ENCODE data around the gene FAM50B.

Gene FAM50B

DNA sequence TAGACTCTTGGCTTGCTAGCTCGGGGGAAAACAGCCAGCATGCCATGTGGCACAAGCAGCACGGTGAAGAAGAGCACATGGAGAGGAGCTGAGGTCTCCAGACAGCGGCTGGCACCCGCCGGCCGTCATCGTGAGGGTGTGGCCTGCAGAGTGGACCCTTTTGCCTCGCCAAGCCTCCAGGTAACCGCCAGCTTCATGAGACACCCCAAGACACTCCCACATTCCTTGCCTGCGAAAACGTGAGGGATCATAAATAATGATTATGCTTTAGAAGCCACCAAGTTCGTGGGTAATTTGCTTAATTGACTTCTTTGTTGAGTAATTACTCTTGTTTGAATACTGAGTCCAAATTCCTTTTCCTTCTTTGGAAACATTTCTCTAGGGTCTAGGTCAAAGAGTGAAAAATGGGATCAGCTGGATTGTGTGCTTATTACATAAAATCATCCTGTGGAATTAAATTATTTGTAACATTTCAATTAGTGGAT is 23.2 kb downstream of the FAM50B start:
- no peak for DNase-seq (ENCODE audit: low spot score)

GRCh38 chr6:3873051-3873450 is 23.9 kb downstream of the FAM50B start:
- DNase-seq (ENCODE audit: low spot score) = no peak

DNA sequence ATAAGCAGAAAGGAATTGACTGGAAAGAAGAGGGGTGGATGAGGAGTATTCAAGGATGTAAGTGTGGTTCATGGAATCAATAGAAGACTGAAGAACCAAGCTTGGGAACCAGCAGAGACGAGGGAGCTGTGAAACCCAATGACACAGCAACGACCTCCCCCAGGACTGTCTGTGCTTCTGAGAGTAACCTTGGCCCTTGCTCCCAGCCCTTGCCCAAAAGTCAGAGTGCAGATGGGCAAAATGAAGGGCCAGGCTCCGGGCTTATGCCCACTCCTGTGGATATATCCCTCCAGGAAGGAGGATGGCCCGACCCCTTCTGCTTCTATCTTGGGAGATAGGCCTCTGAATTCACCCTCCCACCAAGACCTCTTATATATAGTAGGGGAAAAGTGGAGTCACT is 24.9 kb downstream of the FAM50B start:
- no peak for DNase-seq (ENCODE audit: low spot score)

DNA sequence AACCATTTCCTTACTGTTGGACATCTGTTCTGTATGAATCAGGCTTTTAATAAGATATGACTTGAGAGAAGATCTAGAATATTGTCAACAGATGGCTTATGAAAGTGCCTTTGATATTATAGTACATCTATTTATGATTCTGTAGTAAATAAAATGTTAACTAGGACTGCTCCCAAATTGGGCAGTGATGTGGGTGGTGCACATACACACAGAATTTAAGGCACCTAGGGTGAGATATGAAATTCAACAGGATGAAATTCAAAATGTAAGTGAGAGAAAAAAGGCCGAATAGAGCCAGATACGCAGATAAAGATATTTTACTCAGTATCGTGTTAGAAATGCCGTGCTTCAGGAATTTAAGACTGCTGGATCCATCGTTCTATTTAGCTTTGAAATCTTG is 26.3 kb downstream of the FAM50B start:
- no peak for DNase-seq (ENCODE audit: low spot score)

GRCh38 chr6:3876101-3876500 is 26.9 kb downstream of the FAM50B start:
- DNase-seq (ENCODE audit: low spot score) = no peak

- DNase-seq (ENCODE audit: low spot score) = no peak
Observed at GRCh38 chr6:3876866-3877265, 27.7 kb downstream of the FAM50B start.

DNA sequence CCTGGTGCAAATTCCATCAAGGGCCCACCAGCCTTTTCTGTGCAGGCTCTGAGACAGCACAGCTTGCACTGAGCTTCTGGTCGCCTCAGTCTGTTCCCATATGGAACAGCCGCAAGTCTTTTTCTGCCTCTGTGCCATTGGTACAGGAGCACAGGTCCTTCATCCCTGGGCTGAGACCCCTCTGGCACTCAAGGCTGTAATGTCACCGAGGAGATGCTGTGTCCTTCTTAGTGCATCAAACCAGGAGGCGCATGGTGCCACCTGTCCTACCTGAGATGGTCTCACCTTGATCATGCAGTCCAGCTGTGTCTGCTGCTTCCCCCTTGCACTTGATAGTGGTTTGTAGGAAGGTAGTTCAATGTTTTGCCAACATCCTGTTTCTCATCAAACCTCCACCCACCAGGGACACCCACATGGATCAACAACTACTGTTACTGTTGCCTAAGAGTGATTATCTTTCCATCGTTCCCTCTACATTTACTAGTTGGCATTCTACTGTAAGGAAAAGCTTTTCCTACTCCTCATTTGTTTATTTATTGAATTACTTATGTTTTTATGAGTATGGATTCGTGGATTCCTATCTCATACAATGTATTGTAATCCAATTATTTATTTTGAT is 29.0 kb downstream of the FAM50B start:
- no peak for DNase-seq (ENCODE audit: low spot score)

GRCh38 chr6:3879194-3879952 is 30.2 kb downstream of the FAM50B start:
- DNase-seq (ENCODE audit: low spot score) = no peak

GRCh38 chr6:3881711-3882421 is 32.7 kb downstream of the FAM50B start:
- DNase-seq (ENCODE audit: low spot score) = no peak

- DNase-seq (ENCODE audit: low spot score) = no peak
Observed at GRCh38 chr6:3882431-3882830, 33.3 kb downstream of the FAM50B start.

- DNase-seq (ENCODE audit: low spot score) = no peak
Observed at GRCh38 chr6:3882866-3883265, 33.7 kb downstream of the FAM50B start.

DNA sequence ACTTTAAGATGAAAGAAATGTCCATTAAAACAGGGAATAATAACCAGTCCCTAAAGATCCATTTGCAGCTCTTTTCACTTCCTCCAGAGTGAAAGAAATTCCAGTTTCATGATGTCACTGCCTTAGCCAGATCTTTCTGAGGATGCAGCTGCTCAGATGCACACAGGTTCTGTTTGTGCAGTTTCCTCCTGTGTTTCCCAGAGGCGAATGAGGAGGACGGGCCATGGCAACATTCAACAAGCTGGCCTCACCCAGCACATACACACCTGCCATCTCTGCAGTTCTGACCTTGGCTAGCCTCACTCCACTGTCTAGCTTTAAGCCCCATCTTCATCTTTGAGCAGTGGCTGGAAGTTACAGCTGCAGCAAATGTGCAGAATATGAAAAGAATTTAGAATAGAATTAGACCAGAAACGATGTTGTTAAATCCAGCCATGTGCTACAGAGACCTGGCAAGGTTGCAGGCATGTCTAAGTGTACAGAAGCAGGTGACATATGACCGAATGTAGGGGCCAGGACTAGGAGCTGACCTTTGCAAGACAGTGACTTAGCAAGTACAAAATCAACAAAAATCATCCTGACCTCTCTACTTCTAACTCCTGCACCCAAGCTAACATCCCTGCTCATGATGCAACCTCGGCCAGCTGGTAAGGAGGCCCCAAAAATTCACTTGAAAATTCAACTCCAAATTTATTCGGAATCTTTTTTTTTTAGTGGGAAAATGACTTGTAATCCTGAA is 35.0 kb downstream of the FAM50B start:
- no peak for DNase-seq (ENCODE audit: low spot score)

- DNase-seq (ENCODE audit: low spot score) = peak; percentile 51
Observed at GRCh38 chr6:3885262-3886036, 36.3 kb downstream of the FAM50B start.

DNA sequence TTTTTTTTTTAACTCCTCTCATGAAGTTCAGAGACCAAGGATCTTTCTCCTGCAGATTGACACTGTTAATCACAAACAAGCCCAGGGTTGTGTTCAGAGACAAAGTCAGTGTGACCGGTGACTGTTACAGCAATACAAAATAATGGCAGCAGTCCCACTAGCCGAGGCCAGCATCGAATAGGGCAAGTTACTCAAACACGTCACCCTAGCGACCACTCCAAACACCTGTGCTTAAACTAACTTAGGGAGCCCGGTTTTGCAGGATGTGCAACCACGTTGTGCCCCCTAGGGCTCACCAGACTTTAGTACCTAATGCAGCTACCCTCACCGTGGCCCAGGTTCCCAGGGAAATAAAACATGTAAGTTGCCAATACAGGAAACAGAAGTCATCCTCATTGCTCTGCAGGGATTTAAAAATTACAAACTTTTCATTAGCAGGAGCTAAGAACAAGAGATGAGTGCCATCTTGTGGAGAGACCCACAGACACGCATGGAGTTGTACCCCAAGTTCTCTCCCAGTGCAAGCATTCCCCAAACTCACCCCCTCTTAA is 38.1 kb downstream of the FAM50B start:
- DNase-seq (ENCODE audit: low spot score) = no peak

- no peak for DNase-seq (ENCODE audit: low spot score)
Observed at GRCh38 chr6:3888153-3888957, 39.2 kb downstream of the FAM50B start.

DNA sequence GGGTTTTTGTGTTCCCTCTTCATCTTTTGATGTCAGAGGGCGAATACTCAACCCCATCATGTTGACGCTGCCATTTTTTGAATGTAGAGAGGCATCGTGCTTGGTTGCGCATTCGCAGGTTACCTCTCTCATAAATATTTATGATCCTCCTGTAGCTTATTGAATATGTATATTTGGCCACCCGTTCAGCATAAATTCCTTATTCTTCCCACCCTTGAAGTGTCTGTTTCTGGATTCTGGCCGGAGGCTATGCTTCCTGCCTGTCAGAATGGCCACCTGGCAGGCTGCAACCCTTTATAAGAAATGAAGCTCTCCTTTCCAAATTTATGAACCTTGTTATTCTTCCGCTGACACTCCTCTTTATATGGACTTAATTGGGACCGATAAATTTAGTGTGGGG is 40.9 kb downstream of the FAM50B start:
- no peak for DNase-seq (ENCODE audit: low spot score)

- no peak for DNase-seq (ENCODE audit: low spot score)
Observed at GRCh38 chr6:3891883-3892282, 42.7 kb downstream of the FAM50B start.

DNA sequence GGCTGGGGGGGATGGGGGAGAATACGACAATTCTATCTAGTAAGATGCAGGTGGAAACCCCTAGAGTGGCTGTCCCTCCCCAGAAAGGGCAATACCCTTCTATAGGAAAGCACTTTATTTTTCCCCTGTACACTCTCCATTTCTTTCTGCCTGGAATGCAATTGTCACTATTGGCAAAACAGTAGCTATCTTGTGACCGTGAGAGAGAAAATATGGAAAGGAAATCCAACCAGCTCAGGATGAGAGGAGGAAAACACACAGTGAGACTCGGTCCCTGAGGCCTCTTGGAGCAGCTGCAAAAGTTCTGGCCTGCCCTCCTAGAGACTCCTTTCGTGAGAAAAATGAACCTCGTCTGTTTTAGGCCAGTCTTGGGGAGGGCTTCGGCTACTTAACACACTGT is 43.4 kb downstream of the FAM50B start:
- DNase-seq (ENCODE audit: low spot score) = no peak

DNA sequence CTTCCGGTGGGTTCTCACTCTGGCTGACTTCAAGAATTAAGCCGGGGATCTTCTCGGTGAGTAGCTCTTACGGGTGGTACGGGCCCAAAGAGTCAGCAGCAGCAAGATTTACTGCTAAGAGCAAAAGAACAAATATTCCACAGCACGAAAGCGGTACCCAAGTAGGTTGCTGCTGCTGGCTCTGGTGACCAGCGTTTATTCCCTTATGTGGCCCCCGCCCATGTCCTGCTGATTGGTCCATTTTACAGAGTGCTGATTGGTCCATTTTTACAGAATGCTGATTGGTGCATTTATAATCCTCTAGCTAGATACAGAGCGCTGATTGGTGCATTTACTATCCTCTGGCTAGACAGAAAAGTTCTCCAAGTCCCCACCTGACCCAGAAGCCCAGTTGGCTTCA is 44.3 kb downstream of the FAM50B start:
- no peak for DNase-seq (ENCODE audit: low spot score)

- DNase-seq (ENCODE audit: low spot score) = no peak
Observed at GRCh38 chr6:3893917-3894316, 44.7 kb downstream of the FAM50B start.

All from HuH-7 (cell line).